Activated B cell treated with CpG ODN at 0.5 μM for 24 hours (primary cell): ENCODE results near the gene PDS5B. TPM values are rescaled to one million over a fixed set of nuclear protein-coding genes. Genes with fewer than 3 reads are reported as not detected.

ENCODE experiments used
- ATAC-seq: fragments of 200-7000 bp; cut with Tn5 transposase; one replicate; pipeline ENCODE4 v1.10.0; 2021; ENCODE audit warnings: low read depth, mild to moderate bottlenecking, moderate library complexity
- CTCF ChIA-PET: fragments of 350-600 bp; sonication (Branson Sonifier 250); formaldehyde crosslinking; loops from one replicate; lab custom pipeline; 2021; ENCODE audit warnings: antibody characterized with exemption; lab: Charles Lee
- POLR2A ChIA-PET: fragments of 350-600 bp; sonication (Branson Sonifier 250); formaldehyde crosslinking; loops from one replicate; lab custom pipeline; 2021; ENCODE audit warnings: antibody characterized with exemption; lab: Charles Lee
- DNase-seq: peaks from one replicate; pipeline ENCODE4 v3.0.0; 2022
- H3K27ac Mint-ChIP-seq: one replicate; pipeline ENCODE4 v1.8.0; 2020; ENCODE audit warnings: mixed read lengths
- H3K27me3 Mint-ChIP-seq: one replicate; pipeline ENCODE4 v1.8.0; 2021; ENCODE audit warnings: mixed read lengths
- H3K36me3 Mint-ChIP-seq: one replicate; pipeline ENCODE4 v1.8.0; 2021; ENCODE audit warnings: low read depth, mixed read lengths
- H3K4me1 Mint-ChIP-seq: one replicate; pipeline ENCODE4 v1.8.0; 2021; ENCODE audit warnings: mixed read lengths
- H3K4me3 Mint-ChIP-seq: one replicate; pipeline ENCODE4 v1.8.0; 2020; ENCODE audit warnings: mild to moderate bottlenecking, mixed read lengths
- H3K9me3 Mint-ChIP-seq: one replicate; pipeline ENCODE4 v1.8.0; 2020; ENCODE audit warnings: mixed read lengths
- intact Hi-C: fragments of 100-400 bp; cut with micrococcal nuclease; formaldehyde crosslinking; loops from one replicate; pipeline ENCODE4 v1.15.1; 2024
- total RNA-seq: library from RNA; stranded (reverse); gene quantifications from 2 replicates; pipeline ENCODE4 v1.2.3, GENCODE V29; 2022
- TF ChIP-seq, protein P1 (sequence below): fragments of 200-600 bp; IDR thresholded peaks from one replicate; pipeline ENCODE4 v1.8.0; 2022; ENCODE audit warnings: antibody characterized with exemption, mild to moderate bottlenecking

PDS5B gene
- total RNA-seq, 1 donor from 2014 or later = 47.2 TPM

DNA sequence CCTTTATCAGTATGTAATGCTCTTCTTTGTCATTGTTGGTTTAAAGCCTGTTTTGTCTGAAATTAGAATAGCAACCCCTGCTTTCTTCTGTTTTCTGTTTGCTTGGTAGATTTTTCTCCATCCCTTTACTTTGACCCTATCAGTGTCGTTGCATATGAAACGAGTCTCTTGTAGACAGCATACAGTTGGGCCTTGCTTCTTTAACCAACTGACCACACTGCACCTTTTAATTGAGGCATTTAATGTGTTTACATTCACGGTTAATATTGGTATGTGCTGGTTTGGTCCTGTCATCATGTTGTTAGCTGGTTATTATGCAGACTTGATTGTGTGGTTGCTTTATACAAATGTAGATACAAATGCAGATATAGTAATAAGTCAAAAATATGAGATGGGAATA, 71.1 kb downstream of the PDS5B start:
- no peak overlapping the region for H3K27ac Mint-ChIP-seq
- ChIA-PET POLR2A (no interaction called here), CTCF (no interaction called here)
- H3K4me1 Mint-ChIP-seq = peaks cover 13% of the 10 kb centered on the region
- TF ChIP-seq, protein P1, sequence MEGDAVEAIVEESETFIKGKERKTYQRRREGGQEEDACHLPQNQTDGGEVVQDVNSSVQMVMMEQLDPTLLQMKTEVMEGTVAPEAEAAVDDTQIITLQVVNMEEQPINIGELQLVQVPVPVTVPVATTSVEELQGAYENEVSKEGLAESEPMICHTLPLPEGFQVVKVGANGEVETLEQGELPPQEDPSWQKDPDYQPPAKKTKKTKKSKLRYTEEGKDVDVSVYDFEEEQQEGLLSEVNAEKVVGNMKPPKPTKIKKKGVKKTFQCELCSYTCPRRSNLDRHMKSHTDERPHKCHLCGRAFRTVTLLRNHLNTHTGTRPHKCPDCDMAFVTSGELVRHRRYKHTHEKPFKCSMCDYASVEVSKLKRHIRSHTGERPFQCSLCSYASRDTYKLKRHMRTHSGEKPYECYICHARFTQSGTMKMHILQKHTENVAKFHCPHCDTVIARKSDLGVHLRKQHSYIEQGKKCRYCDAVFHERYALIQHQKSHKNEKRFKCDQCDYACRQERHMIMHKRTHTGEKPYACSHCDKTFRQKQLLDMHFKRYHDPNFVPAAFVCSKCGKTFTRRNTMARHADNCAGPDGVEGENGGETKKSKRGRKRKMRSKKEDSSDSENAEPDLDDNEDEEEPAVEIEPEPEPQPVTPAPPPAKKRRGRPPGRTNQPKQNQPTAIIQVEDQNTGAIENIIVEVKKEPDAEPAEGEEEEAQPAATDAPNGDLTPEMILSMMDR = no peak
- no peak for DNase-seq
- intact Hi-C loops = loop anchor here (10.0 kb wide), 1 partner anchor 623 kb away; the partner anchor contains the start of gene FRY
- no peaks in the 10 kb centered on the region for H3K27me3 Mint-ChIP-seq
- H3K4me3 Mint-ChIP-seq = no peak overlapping the region
- H3K36me3 Mint-ChIP-seq = peaks cover 44% of the 10 kb centered on the region
- no peak for ATAC-seq
- peaks cover 5% of the 10 kb centered on the region for H3K9me3 Mint-ChIP-seq

DNA sequence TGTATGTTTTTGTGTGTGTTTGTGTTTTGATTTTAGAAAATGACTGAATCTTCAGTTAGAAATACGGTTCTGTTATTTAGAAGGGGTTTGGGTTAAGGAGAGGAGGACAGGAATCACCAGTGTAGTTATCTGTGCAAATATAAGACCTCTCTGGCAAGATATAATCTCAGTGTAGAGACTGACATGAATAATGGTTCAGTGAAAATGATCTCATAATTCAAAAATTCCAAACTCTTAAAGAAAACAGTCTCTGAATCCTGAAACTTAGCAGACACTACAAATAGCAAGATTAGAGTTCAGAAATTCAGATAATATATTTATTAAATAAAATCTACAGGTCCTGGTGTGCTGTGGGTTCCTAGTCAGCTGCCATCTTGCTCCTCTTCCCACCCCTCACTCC, 73.5 kb downstream of the PDS5B start:
- intact Hi-C loops = loop anchor here (10.0 kb wide), 2 partner anchors 135 to 625 kb away; partner anchors contain the start of gene FRY
- Mint-ChIP-seq H3K9me3 (peaks cover 3% of the 10 kb centered on the region), H3K27ac (no peak overlapping the region), H3K4me3 (no peak overlapping the region), H3K36me3 (peaks cover 43% of the 10 kb centered on the region), H3K4me1 (peaks cover 3% of the 10 kb centered on the region), H3K27me3 (no peaks in the 10 kb centered on the region)
- ATAC-seq (no peak), DNase-seq (no peak)
- ChIA-PET CTCF (interaction anchor here (1.2 to 2.1 kb wide), 5 partner anchors 8 to 78 kb away, joined by 4 to 9 read pairs (median 5); no protein-coding TSS in a partner anchor), POLR2A (no interaction called here)
- TF ChIP-seq, protein P1 = no peak

DNA sequence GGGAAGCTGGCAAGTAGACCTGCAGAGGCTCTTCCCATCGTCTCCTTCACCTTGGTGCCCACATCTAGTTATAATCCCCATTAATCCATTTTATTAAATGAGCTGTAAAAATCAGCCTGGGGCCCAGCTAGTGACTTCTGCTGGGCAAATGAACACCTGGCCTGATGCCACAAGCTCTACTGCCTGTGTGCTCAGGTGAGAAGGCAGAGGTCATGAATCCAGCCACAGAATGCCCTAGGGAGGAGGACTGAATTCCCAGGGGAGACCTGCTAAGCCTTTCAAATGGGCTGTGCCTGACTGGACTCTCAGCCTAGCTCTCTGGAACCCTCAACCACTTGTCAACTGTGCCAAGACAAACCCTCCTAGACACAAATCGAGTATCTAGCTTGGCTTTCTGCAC, 74.0 kb downstream of the PDS5B start:
- ATAC-seq = no peak
- Mint-ChIP-seq H3K4me3 (no peak overlapping the region), H3K4me1 (no peaks in the 10 kb centered on the region), H3K36me3 (peaks cover 41% of the 10 kb centered on the region), H3K27me3 (no peaks in the 10 kb centered on the region), H3K27ac (no peak overlapping the region), H3K9me3 (peaks cover 2% of the 10 kb centered on the region)
- POLR2A ChIA-PET = no interaction called here
- DNase-seq = no peak
- CTCF ChIA-PET = interaction anchor here (0.7 to 2.1 kb wide), 6 partner anchors 8 to 79 kb away, joined by 3 to 9 read pairs (median 4); no protein-coding TSS in a partner anchor
- TF ChIP-seq, protein P1 = no peak
- intact Hi-C loops = loop anchor here (10.0 kb wide), 1 partner anchor 135 kb away; no protein-coding TSS in a partner anchor

DNA sequence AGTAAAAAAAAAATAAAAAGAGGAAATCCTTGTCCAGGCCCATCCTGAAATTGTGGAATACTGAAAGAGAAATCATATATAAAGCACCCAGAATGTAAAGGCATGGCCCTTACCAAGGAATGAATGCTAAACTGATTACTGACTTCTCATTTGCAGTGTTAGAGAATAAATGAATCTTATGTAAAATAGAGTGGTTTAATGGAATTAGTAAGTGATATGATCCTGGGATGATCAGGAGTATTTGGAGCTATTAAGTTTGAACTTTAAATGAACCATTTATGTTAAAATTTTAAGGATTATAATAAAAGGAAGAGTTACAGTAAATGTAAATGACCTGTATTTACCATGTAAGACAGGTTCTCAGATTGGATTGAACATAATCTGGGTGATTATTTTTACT, 75.4 kb downstream of the PDS5B start:
- CTCF ChIA-PET = interaction anchor here (0.8 to 1.1 kb wide), 2 partner anchors 10 to 11 kb away, joined by 3 to 4 read pairs; no protein-coding TSS in a partner anchor
- Mint-ChIP-seq H3K9me3 (peaks cover 2% of the 10 kb centered on the region), H3K27me3 (no peaks in the 10 kb centered on the region), H3K4me1 (no peaks in the 10 kb centered on the region), H3K27ac (no peak overlapping the region), H3K36me3 (peaks cover 38% of the 10 kb centered on the region), H3K4me3 (no peak overlapping the region)
- POLR2A ChIA-PET = no interaction called here
- DNase-seq = no peak
- intact Hi-C loops = loop anchor here (10.0 kb wide), 1 partner anchor 137 kb away; no protein-coding TSS in a partner anchor
- no peak for ATAC-seq
- TF ChIP-seq, protein P1 = no peak

DNA sequence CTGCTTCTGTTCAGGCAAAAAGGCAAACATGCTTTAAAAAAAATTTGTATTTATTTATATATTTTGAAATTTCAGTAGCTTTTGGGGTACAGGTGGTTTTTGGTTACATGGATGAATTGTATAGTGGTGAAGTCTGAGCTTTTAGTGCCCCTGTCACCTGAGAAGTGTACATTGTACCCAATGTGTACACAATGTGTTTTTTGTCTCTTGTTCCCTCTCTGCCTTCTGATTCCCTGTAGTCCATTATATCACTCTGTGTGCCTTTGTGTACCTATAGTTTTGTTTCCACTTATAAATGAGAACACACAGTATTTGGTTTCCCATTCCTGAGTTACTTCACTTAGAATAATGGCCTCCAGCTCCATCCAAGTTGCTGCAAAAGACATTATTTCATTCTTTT, 77.4 kb downstream of the PDS5B start:
- ChIA-PET CTCF (interaction anchor here (4.1 kb wide), 1 partner anchor 12 kb away, joined by 18 read pairs; no protein-coding TSS in a partner anchor), POLR2A (no interaction called here)
- Mint-ChIP-seq H3K4me1 (no peaks in the 10 kb centered on the region), H3K9me3 (no peaks in the 10 kb centered on the region), H3K27me3 (no peaks in the 10 kb centered on the region), H3K36me3 (peaks cover 38% of the 10 kb centered on the region), H3K4me3 (no peak overlapping the region), H3K27ac (no peak overlapping the region)
- DNase-seq = no peak
- intact Hi-C loops = loop anchor here (10.0 kb wide), 1 partner anchor 139 kb away; no protein-coding TSS in a partner anchor
- TF ChIP-seq, protein P1 = no peak
- ATAC-seq = no peak
